NOMO-1 treated with DMSO at 0.1 percent for 48 hours (cell line): ENCODE data around the gene HSF2BP.
"Not testable (repeated sequence)": the region's sequence is repeated elsewhere in the genome, so short reads cannot be mapped to it uniquely, and the experiment has no call there.

Experiments
- DNase-seq: peaks from one replicate; lab custom pipeline; 2025; ENCODE audit not compliant: unreplicated experiment; lab: John Stamatoyannopoulos, UW

The HSF2BP gene

DNA sequence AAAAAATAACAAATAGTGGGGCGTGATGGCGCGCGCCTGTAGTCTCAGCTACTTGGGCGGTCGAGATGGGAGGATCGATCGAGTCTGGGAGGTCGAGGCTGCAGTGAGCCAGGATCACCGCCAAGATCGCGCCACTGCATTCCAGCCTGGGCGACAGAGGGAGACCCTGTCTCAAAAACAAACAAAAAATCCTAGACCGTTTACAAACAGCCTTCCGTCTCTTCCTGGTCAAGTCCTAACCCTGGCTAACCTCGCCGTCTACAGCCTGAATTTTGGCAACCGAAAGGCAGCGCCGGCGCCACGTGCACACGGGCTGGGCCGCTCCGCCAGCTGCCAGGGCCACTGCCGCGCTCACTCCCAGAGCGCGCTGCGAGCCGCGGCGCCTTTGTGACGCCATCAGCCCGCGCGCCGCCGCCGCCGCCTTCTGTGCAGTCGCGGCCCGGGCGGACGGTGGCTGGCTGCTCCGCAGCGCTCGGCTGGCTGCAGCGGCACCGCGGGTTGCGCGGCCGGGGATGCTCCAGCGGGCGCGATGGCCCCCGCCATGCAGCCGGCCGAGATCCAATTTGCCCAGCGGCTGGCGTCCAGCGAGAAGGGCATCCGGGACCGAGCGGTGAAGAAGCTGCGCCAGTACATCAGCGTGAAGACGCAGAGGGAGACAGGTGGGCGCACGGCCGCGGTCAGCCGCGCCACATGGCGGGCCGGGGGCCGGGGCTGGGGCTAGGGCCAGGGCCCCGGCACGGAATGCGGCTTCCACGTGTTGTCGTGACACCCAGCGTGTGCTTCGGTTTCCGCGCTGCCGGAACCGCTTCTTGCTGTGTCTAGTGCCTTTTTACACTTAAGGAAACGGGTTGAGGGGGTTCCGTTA is at the start of gene HSF2BP, which contains the start of gene RRP1B:
TSS of gene HSF2BP (minus strand) at position 353 of the 865 bp plus-strand sequence. CDS start 1,392 bp downstream, outside the sequence.
TSS of gene RRP1B (plus strand) at position 425 of the 865 bp plus-strand sequence. CDS start at position 530, 105 bp downstream.
- DNase-seq, result peak; percentile 78

DNA sequence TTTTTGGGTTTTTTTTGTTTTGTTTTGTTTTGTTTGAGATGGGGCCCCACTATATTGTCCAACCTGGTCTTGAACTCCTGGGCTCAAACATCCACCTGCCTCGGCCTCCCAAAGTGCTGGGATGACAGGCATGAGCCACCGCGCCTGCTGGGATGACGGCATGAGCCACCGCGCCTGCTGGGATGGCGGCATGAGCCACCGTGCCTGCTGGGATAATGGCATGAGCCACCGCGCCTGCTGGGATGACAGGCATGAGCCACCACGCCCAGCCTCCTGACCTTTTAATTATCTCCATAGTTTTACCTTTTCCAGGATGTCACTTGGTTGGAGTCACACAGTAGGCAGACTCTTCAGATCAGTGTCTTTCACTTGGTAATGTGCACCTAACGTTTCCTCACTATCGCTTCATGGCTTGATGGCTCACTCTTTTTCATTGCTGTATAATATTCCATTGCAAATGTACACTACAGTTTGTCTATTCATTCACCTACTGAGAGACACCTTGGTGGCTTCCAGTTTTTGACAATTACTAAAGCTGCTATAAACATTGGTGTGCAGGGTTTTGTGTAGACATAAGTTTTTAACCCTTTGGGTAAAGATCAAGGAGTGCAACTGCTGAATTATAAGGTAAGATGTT is 49.6 kb upstream of the HSF2BP start:
- DNase-seq, result no peak

DNA sequence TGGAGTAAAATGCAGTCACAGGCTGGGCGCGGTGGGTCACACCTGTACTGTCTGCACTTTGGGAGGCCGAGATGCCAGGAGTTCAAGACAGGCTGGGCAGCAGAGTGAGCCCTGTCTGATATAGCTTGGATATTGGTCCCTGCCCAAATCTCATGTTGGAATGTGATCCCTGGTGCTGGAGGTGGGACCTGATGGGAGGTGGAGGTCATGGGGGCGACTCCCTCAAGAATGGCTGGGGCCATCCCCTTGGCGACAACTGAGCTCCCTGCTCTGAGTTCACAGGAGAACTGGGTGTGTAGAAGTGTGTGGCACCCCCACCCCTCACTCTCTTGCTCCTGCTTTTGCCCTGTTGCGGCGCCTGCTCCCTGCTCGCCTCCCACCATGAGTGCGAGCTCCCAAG is 48.2 kb upstream of the HSF2BP start:
- DNase-seq, result no peak

DNA sequence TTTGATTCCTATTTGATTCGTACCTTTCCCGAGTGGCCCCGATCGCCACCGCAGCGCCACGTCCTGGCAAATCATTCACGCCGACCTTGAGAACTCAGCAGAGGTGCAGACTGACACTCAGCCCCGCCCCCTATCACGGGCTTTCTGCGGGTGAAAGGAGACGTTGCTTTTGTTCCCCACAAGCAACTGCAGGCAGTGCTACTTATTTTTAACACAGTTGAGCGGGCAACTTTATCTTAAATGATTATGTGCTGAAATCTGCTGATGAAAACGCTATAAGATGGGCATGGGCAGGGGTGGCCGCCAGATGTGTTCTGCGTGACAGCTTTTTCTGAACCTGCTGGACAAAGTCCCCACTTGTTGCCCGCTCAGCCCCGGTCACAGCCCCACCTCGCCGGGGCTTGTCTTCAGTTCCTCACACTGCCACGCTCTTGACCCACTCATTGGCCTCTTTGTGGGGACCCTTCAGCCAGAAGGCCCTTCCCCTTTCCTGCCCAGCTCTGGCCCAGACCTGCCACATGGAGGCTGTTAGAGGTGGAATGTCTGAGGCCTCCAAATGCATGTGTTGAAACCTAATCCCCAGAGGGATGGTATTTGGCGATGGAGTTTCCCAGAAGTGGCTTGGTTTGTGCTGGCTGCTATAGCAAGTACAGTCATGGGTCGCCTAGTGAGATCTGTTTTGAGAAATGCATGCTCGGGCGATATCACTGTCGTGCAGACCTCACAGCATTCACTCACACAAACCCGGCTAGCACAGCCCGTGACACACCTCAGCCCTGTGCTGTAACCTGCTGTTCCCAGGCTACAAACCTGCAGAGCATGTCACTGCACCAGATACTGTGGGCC is 44.0 kb upstream of the HSF2BP start:
- DNase-seq, result peak; percentile 45

DNA sequence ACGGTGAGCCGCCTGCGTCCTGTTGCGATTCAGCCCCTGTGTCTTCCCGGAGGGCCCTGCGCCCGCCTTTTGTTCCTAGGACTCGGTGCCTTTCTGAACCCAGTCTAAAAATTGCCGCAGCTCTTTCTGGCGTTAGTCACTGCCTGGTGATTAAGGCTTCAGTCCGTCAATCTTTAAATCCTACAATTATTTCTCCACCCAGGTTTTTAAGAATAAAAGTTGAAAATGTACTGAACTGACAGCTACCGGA is 43.4 kb upstream of the HSF2BP start:
- no peak for DNase-seq

DNA sequence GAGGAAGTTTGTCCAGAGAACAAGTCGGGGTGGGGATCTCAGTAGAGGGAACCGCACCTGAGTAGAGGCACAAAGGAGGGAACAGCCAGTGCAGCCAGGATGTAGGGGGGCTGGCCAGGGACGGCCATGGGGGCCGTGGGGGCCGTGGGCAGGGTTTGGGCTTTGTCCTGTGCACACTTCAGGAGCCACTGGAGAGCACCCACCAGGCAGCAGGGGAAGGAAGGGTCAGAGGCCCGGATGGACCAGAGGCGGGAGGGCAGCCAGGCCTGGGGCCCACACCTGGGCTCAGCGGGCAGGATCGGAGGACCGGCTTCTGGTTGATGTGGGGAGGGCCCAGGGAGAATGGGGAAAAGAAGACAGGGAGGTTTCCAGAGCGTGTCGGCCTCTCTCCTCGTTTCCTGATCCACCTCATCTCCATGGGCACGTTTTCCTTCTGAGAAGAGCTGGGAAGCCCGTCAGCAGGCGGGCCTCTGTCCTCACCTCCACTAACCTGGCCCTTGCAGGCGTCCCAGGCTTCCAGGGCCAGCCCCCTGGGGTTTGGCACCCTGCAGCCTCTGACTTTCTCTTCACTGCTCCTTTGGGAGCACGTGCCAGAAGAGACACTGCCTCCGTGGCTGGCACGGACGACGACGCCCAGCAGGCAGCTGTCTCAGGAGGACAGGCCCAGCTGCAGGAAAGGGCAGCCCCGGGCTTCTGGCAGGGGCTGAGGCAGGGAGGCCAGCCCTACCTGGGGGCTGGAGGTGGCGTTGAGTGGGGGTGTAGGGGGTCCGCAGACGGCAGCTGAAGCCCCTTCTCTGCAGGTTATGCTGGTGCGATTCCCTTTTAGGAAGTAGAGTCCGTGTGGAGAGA is 42.9 kb upstream of the HSF2BP start:
- no peak for DNase-seq

DNA sequence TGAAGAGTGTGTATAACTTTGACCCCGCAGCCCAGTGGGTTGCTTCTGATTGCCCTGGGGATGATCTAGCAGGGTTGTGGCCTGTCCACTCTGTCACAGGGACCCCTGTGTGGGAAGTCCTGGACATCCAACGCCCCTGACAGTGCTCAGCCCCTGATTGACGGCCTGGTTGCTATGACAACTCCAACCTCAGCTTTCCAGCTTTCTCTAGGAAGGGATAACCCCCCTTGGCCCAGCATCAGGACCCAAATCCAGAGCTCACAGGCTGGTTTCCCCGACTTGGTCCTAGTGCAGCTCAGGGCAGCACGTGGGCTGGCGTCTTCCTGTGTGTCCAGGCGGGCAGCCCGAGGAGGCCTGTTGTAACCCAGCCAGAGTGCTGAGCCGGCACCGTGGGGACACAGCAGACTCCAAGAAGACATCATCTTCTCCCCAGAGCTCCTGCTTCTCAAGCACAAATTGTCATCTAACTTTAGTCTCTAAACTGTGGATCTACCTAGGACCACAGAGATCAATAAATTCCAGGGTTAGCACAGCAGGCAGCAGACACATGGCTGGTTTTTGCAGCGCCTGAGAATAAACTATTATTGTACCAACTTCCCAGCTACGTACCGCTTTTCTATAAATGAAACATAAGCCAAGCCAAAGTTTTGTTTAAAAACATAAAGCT is 40.8 kb upstream of the HSF2BP start:
- DNase-seq, result no peak

DNA sequence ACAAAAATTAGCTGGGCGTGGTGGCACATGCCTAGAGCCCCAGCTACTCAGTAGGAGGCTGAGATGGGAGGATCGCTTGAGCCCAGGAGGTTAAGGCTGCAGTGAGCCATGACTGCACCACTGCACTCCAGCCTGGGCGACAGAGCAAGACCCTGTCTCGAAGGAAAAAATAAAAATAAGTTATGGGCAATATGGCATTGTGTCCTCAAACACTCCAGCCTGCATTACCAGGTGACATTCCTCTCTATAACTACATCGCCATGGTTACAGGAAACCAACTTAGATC is 40.1 kb upstream of the HSF2BP start:
- not testable (repeated sequence) for DNase-seq

DNA sequence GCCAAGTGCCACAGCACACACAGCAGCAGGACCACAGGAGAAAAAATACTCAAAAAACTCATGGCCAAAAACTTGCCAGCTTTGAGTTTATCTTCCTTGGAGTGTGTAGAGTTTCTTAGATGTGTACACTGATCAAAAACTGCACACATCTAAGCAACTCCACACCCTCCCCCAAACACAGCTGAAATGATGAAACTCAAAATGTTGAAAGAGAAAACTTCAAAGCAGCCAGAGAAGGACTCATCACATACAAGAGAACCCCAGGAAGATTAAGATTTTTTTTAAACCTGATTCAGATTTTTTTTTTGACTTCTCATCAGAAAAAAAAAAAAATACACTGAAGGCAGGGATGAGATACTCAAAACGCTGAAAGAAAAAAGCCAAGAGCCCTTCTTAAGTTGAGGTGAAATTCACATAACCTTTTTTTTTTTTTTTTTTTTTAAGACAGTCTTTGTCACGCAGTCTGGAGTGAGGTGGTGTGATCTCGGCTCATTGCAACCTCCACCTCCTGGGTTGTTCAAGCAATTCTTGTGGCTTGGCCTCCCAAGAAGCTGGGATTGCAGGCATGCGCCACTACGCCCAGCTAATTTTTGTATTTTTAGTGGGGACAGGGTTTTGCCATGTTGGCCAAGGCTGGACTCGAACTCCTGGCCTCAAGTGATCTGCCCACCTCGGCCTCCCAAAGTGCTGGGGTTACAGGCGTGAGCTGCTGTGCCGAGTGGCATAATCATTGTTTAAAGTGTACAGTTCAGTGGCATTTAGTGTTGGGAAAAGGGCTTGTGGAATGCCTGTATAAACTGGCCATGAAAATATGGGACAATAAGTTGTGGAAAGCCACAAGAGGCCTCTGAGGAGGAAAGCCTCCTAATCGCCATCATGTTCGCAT is 38.7 kb upstream of the HSF2BP start:
- no peak for DNase-seq

DNA sequence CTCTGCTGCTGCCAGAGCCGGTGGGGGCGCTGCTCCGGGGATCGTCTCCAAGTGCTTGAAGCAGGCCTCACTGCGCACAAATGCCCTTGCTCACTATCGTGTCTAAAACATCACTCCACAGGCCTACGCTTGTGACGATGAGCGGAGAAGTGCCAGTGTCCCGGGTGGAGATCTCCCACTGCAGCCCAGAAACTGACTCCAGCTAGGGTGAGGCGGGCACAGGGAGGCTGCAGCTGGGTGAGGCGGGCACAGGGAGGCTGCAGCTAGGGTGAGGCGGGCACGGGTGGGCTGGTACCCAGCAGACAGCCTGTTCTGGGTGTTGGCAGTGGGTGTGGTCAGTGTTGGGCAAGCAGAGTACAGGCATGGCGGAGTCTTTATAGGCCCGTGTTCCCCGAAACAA is 36.9 kb upstream of the HSF2BP start:
- DNase-seq, result no peak

DNA sequence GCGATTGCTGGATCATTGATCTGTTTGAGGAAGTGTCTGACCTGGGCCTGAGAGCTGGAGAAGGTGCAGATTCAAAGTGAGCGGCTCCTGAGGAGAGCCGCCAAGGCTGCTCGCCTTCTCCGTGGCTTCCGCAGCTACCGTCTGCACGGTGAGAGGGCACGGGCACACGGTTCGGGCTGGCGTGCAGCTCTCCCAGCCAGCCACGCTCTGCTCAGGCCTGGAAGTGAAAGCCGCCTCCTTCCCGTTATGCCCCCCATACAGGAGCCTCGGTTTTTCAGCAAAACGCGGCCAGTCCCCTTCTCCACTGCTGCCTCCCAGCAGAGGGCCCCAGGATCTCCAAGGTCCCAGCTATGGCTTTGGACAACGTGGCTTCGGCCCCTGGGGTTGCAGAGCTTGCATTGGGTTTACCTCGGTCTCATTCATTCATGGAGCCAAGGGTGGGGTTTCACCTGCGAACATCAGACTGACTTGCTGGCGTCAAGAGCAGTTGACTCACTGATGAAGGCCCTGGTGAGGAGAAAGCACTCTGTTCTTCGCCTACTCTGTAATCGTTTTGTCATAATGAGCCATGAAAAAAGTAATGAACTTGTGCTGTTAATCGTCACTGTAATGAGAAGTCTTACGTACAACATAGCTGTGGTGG is 35.3 kb upstream of the HSF2BP start:
- no peak for DNase-seq

DNA sequence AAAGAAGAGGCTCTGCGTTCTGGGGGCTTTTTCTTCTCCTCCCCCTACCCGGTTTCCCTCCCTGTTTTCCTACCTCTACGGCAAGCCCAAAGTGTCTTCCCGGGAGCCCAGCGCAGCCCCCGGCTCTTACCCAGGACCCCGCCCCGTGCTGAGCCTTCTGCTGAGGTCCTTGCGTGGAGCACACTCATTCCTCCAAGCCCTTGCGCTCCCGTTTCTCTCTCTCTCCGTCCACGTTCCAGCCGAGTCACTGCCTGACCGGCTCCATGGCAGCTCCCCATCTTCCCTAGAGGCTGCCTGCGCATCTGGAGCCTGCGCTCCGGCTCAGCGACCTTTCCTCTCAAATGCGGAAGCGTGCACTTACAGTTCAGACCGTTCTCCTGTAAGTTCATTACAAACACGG is 34.7 kb upstream of the HSF2BP start:
- DNase-seq, result no peak

DNA sequence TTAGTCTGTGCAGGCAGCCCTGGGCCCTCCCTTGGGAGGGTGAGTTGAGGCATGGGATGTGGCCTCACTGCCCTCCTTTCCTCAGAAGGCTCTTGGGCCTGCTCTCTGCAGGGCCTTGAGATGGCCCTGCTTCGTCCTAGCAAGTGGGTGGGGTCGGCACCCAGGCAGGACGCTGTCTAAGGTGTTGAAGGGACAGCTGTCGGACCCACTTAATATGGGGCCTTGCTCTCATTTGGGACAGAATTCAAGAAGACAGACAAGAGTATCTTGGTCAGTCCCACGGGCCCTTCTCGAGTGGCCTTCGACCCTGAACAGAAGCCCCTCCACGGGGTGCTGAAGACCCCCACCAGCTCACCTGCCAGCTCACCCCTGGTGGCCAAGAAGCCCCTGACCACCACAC is 33.7 kb upstream of the HSF2BP start:
- DNase-seq, result no peak

DNA sequence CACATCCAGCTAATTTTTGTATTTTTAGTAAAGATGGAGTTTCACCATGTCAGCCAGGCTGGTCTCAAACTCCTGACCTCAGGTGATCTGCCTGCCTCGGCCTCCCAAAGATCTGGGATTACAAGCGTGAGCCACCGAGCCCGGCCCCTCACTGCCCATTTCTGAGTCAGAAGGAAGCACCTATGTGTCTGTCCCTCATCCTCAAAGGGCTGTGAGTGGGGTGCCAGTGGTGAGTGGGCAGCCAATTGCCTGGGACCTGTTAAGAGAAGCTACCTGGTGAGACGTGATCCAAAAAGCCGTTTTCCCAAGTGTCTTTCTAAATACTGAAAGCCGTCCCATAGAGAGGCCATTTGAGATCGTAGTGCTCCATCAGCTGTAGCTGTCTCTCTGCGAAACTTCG is 32.5 kb upstream of the HSF2BP start:
- DNase-seq, result no peak

DNA sequence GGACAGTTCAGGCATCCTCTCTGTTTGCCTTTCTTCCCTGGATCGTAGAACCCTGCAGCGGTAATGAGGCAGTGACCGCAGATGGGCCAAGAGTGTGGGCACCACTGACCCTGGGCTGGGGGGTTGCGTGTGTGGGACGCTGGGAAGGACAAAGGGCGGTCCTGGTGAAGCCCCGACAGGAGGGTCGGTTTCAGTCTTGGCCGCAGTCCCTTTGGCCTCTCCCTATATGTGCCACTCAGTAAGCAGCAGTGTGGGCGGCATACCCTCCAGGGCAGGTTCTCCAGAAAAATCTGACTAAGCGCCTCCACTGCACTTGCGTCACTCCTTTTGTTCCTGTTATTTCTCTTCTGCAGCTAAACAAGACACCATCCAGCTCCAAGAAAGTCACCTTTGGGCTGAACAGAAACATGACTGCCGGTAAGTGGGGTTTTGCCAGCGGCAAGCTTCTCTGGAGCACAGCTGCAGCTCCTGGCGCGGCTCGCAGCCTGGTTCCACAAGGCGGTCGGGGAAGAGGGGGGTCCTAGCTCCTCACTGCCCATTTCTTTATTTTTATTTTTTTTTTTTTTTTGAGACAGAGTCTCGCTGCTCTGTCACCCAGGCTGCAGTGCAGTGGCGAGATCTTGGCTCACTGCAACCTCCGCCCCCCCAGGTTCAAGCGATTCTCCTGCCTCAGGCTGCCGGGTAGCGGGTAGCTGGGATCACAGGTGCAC is 32.0 kb upstream of the HSF2BP start:
- no peak for DNase-seq

DNA sequence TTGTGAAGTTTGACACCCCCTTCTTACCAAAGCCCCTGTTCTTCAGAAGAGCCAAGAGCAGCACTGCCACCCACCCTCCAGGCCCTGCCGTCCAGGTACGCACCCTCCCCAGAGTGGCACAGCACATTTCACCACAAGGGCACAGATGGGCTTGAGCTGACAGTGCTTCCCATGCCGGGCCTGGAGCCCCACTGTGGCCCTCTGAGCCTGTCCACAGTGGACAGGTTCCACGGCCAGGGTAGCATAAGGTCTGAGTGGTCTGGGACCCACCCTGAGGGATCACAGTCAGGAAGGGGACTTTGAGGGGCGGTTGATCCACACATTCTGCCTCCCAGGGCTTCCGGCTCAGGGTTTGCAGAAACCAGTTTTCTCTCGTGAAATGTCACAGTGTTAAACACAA is 31.1 kb upstream of the HSF2BP start:
- DNase-seq, result no peak

DNA sequence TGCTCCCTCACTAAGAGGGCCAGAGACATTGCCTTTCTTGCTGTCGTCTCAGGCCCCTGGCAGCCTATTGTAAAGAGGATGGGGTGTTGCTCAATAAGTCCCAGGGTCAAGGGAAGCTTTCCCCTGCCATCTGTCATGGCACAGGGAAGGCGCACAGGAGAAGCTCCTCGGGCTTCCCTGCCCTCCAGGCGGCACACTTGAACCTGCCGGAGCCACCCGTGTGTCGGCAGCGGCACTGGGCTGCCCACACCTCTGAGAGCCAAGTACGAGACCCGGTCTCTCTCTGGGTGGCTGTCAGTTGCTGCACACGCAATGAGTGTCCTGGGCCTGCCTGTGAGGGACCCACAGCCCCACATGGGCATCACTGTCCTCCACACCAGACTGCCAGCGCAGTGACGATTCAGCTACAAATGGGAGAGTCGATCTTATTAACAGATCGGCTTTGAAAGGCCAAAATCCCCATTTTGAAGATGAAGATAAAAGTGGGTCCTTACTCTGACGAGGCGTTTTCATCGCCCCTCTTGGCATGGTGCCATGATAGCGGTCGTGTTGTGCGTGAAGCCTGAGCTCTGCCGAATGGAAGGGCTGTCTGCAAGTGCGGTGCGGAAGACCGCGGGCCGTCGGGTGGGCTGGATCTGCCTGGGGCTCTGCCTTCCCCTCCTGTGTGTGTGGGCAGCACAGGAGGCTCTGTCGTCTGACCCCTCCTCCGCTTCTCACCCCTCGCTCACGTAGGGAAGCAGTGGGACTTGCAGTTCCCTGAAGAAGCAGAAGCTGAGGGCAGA is 30.5 kb upstream of the HSF2BP start:
- no peak for DNase-seq

DNA sequence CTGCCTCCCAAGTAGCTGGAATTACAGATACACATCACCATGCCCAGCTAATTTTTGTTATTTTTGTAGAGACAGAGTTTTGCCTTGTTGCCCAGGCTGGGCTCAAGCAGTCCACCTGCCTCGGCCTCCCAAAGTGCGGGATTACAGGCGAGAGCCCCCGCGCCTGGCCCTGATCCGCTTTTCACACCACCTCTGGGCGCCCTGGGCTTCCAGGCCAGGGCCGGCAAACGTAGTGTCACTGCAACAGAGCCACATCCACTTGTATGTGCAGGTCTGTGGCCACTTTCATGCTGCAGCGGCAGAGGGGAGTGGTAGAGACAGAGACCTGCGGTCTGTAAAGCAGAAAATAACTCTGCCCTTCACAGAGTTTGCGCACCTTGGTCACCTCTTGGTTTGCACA is 29.6 kb upstream of the HSF2BP start:
- DNase-seq, result no peak
